Osteocyte (in vitro differentiated cells): ENCODE data around the gene EBF3. TPM values are rescaled to one million over a fixed set of nuclear protein-coding genes. Genes with fewer than 3 reads are reported as not detected.

Experiments used
- DNase-seq: peaks from one replicate; pipeline ENCODE4 v3.0.0; 2021; ENCODE audit warnings: mixed read lengths; ENCODE audit not compliant: unreplicated experiment; ENCODE audit errors: extremely low spot score
- H3K27ac Mint-ChIP-seq: one replicate; pipeline ENCODE4 v1.8.0; 2021; ENCODE audit warnings: mild to moderate bottlenecking, mixed read lengths; ENCODE audit not compliant: unreplicated experiment
- H3K27me3 Mint-ChIP-seq: one replicate; pipeline ENCODE4 v1.8.0; 2021; ENCODE audit warnings: mixed read lengths; ENCODE audit not compliant: unreplicated experiment
- H3K36me3 Mint-ChIP-seq: one replicate; pipeline ENCODE4 v1.8.0; 2021; ENCODE audit warnings: mixed read lengths; ENCODE audit not compliant: unreplicated experiment
- H3K4me1 Mint-ChIP-seq: one replicate; pipeline ENCODE4 v1.8.0; 2021; ENCODE audit warnings: mixed read lengths; ENCODE audit not compliant: unreplicated experiment
- H3K4me3 Mint-ChIP-seq: one replicate; pipeline ENCODE4 v1.8.0; 2021; ENCODE audit warnings: mild to moderate bottlenecking, moderate library complexity, mixed read lengths; ENCODE audit not compliant: unreplicated experiment
- H3K9me3 Mint-ChIP-seq: one replicate; pipeline ENCODE4 v1.8.0; 2021; ENCODE audit warnings: mixed read lengths; ENCODE audit not compliant: unreplicated experiment
- total RNA-seq: library from RNA; stranded (reverse); gene quantifications from 2 replicates; pipeline ENCODE4 v1.2.1, GENCODE V29; 2021
- TF ChIP-seq, protein P1 (sequence below): fragments of 200-600 bp; sonication (generic); IDR thresholded peaks from 2 replicates; pipeline ENCODE4 v1.5.0; 2021; ENCODE audit warnings: antibody characterized with exemption, mild to moderate bottlenecking, moderate library complexity

The EBF3 gene
- total RNA-seq, 1 donor from 2014 or later: 0.59 TPM

DNA sequence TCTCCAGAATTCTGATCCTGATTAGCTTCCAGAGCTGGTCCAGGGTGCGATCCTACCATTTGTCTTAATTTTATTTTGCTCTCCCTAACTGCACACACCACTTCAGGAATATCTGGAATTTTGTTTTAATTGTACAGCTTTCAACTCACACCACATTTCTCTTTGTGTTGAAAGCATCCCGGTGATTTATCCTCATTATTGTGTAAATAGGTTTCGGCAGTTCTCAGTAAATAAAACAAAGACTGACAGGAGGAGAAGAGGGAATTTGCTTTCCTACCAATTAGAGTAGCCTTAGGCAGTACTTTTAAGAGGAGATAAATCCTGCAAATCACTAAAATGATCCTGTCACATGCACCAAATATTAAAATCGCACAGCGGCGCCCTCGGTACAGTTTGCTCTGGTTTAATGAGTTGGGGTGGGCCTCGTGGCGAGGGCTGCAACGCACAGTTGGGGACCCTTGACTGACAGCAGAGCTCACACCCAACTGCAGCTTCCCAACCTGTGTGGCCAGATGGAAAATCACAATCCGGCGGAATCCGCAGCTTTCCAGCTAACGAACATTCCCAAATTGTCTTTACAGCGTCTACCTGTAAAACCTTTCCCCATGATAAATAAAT, 62.6 kb downstream of the EBF3 start:
- Mint-ChIP-seq H3K4me3 (no peak overlapping the region), H3K27me3 (no peaks in the 10 kb centered on the region), H3K4me1 (no peaks in the 10 kb centered on the region), H3K9me3 (no peaks in the 10 kb centered on the region), H3K27ac (no peak overlapping the region), H3K36me3 (no peaks in the 10 kb centered on the region)
- TF ChIP-seq, protein P1, sequence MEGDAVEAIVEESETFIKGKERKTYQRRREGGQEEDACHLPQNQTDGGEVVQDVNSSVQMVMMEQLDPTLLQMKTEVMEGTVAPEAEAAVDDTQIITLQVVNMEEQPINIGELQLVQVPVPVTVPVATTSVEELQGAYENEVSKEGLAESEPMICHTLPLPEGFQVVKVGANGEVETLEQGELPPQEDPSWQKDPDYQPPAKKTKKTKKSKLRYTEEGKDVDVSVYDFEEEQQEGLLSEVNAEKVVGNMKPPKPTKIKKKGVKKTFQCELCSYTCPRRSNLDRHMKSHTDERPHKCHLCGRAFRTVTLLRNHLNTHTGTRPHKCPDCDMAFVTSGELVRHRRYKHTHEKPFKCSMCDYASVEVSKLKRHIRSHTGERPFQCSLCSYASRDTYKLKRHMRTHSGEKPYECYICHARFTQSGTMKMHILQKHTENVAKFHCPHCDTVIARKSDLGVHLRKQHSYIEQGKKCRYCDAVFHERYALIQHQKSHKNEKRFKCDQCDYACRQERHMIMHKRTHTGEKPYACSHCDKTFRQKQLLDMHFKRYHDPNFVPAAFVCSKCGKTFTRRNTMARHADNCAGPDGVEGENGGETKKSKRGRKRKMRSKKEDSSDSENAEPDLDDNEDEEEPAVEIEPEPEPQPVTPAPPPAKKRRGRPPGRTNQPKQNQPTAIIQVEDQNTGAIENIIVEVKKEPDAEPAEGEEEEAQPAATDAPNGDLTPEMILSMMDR: no peak
- DNase-seq: peak; percentile 74

DNA sequence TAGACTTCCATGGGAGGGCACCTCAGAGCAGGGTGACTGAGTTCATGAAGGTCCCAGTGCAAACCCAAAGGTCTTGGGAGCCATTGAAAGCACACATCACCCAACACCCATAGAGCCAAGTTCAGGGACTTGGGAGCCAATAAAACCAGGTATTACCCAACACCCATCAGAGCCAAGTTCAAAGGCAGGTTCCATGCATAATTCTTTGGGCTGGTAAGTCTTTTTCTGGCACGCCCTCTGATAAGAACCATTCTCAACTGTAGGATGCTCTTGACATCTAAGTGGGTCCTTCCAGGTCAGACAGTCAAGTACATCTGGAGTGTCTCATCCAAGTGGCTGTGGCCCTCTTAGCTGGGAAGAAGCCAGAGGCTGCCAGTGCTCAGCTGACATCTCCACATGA, 63.2 kb downstream of the EBF3 start:
- Mint-ChIP-seq H3K4me3 (no peak overlapping the region), H3K9me3 (no peaks in the 10 kb centered on the region), H3K27ac (no peak overlapping the region), H3K36me3 (no peaks in the 10 kb centered on the region), H3K27me3 (no peaks in the 10 kb centered on the region), H3K4me1 (no peaks in the 10 kb centered on the region)
- no peak for DNase-seq
- TF ChIP-seq, protein P1: no peak

DNA sequence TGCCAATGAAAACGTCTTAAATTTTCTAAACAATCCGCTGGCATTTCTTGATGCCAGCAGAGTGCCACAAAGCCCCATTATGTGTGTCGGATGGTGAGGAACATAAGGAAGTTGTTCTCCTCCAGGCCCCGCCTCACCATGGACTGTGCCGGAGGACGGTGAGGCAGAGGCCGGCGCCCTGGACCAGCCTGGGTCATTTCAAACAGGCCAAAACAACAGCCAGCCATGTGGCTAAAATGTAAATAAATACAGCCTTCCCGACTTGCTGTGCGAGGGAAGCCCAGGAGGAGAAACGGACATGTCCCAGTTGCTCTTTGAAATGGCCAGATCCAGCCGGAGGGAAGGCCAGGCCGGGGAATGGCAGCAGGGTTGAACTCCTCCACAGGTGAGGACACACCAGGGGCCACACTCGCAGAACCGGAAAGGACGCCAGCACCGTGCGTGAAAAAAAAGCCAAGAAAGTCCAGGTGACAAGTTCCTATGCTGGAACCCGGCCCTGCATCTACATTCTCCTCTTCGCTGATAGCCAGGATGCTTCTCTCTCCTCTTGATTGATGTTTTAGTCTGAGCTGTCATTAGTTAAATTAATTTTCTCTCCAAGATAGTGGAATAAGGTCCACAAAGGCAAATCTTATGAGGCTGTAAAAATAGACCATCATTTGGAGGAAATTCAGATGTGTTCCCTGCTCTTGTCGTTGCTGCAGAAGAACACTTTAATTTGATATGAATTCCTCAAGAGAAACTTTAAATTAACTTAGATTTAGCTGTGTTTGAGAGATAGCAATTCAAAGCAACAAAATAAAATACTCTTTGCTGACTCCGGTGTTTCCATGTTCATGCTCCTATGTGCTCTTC, 64.6 kb downstream of the EBF3 start:
- peak; percentile 77 for DNase-seq
- H3K36me3 Mint-ChIP-seq: no peaks in the 10 kb centered on the region
- no peak overlapping the region for H3K4me3 Mint-ChIP-seq
- TF ChIP-seq, protein P1: no peak
- no peaks in the 10 kb centered on the region for H3K27me3 Mint-ChIP-seq
- H3K27ac Mint-ChIP-seq: no peak overlapping the region
- H3K9me3 Mint-ChIP-seq: no peaks in the 10 kb centered on the region
- no peaks in the 10 kb centered on the region for H3K4me1 Mint-ChIP-seq

DNA sequence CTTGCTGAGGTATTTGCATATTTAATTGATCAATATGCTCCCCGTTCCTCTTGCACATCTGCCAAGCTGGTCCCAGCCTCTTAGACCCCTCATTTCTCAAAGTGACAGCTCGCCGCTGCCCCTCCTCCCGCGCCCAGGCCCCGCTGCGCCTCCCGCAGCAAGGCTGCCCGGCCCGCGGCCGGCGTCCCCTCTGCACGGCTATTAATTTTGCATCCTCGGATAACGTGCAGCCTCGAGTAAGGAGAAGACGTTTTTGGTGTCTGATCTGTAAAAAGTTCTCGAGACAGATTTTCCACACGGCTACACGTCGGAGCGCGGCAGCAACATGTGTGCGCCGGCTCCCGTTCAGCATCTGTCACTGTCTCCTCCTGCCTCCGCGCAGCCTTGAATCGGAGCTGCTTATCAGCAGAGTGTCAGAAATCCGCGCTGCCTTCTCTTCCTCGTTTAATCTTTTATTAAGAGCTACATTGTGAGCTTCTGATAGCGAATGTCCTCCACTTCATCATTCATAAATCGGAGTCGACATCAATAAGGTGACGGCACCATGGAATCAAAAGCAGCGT, 65.3 kb downstream of the EBF3 start:
- H3K27ac Mint-ChIP-seq: no peak overlapping the region
- no peaks in the 10 kb centered on the region for H3K27me3 Mint-ChIP-seq
- TF ChIP-seq, protein P1: no peak
- no peaks in the 10 kb centered on the region for H3K9me3 Mint-ChIP-seq
- H3K4me1 Mint-ChIP-seq: no peaks in the 10 kb centered on the region
- no peak overlapping the region for H3K4me3 Mint-ChIP-seq
- no peaks in the 10 kb centered on the region for H3K36me3 Mint-ChIP-seq
- no peak for DNase-seq
